GM12878 (cell line): ENCODE data around the gene GNL3.
A peak's percentile ranks its signal among the peaks of the same experiment; 100 is the strongest.

Source experiments
- CEBPB ChIP-seq, 2 experiments: fragments of 150-350 bp in 1 of 2; IDR thresholded peaks; 2 replicates each; pipeline ENCODE4 v1.6.1; 2012 to 2014; ENCODE audit warnings: low read depth in 2 of 2, low read length in 2 of 2, borderline replicate concordance in 1 of 2, inconsistent platforms in 1 of 2
- JUND ChIP-seq: IDR thresholded peaks from 2 replicates; pipeline ENCODE4 v1.6.1; 2012; ENCODE audit warnings: low read depth, mild to moderate bottlenecking, low read length, improper control_type of control experiment, moderate library complexity
- NBN ChIP-seq: fragments of 450-650 bp; IDR thresholded peaks from 2 replicates; pipeline ENCODE4 v1.6.1; 2016
- POLR2A ChIP-seq: IDR thresholded peaks from 2 replicates; pipeline ENCODE4 v1.6.1; 2011; ENCODE audit warnings: low read depth, mild to moderate bottlenecking, low read length
- POLR2AphosphoS5 ChIP-seq: IDR thresholded peaks from 2 replicates; pipeline ENCODE4 v1.6.1; 2011; ENCODE audit warnings: mild to moderate bottlenecking, low read length, inconsistent platforms
- RCOR1 ChIP-seq: conservative IDR thresholded peaks from 2 replicates; pipeline ENCODE4 v1.6.1; 2012; ENCODE audit warnings: low read depth, low read length, improper control_type of control experiment
- SUZ12 ChIP-seq: fragments of 200-600 bp; sonication (generic); IDR thresholded peaks from one replicate; pipeline ENCODE4 v1.6.1; 2018; ENCODE audit warnings: antibody characterized with exemption, mild to moderate bottlenecking; ENCODE audit not compliant: unreplicated experiment
- TCF12 ChIP-seq: IDR thresholded peaks from 2 replicates; pipeline ENCODE4 v1.6.1; 2011; ENCODE audit warnings: low read depth, mild to moderate bottlenecking, low read length
- YY1 ChIP-seq: IDR thresholded peaks from 2 replicates; pipeline ENCODE4 v1.6.1; 2011; ENCODE audit warnings: low read depth, mild to moderate bottlenecking, low read length
- ZNF592 ChIP-seq: fragments of 450-650 bp; IDR thresholded peaks from 2 replicates; pipeline ENCODE4 v1.6.1; 2017; ENCODE audit warnings: mild to moderate bottlenecking, moderate library complexity
- TF ChIP-seq, protein P1 (sequence below), 3 experiments: IDR thresholded peaks in 2 of 3; conservative IDR thresholded peaks in 1 of 3; 2 replicates each; pipeline ENCODE4 v1.5.1; 2011; ENCODE audit warnings: low read depth in 3 of 3, low read length in 3 of 3, mild to moderate bottlenecking in 3 of 3, control low read depth in 2 of 3, moderate library complexity in 2 of 3, inconsistent platforms in 1 of 3, mixed read lengths in 1 of 3; ENCODE audit not compliant: control insufficient read depth in 2 of 3, insufficient read depth in 1 of 3; ENCODE audit errors: extremely low read depth in 1 of 3

- TF ChIP-seq ZNF592, result no peak
- TF ChIP-seq SUZ12, result no peak
- no peak for TF ChIP-seq NBN
- TF ChIP-seq JUND, result no peak
- no peak for TF ChIP-seq POLR2A
- no peak for TF ChIP-seq TCF12
- TF ChIP-seq POLR2AphosphoS5, result no peak
- no peak for TF ChIP-seq RCOR1
- TF ChIP-seq, protein P1, sequence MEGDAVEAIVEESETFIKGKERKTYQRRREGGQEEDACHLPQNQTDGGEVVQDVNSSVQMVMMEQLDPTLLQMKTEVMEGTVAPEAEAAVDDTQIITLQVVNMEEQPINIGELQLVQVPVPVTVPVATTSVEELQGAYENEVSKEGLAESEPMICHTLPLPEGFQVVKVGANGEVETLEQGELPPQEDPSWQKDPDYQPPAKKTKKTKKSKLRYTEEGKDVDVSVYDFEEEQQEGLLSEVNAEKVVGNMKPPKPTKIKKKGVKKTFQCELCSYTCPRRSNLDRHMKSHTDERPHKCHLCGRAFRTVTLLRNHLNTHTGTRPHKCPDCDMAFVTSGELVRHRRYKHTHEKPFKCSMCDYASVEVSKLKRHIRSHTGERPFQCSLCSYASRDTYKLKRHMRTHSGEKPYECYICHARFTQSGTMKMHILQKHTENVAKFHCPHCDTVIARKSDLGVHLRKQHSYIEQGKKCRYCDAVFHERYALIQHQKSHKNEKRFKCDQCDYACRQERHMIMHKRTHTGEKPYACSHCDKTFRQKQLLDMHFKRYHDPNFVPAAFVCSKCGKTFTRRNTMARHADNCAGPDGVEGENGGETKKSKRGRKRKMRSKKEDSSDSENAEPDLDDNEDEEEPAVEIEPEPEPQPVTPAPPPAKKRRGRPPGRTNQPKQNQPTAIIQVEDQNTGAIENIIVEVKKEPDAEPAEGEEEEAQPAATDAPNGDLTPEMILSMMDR (IDR thresholded peaks at IDR 0.05 in 2 of 3, conservative IDR thresholded peaks at IDR 0.05 in 1 of 3; ENCODE audit: control insufficient read depth in 2 of 3, extremely low read depth in 1 of 3, insufficient read depth in 1 of 3, low read depth in 3 of 3, low read length in 3 of 3), result peak; percentile 60 to 80 (median 68); a peak in 5 of 6 replicates
- no peak for TF ChIP-seq YY1
- no peak for TF ChIP-seq CEBPB (IDR thresholded peaks at IDR 0.05; ENCODE audit: borderline replicate concordance in 1 of 2, low read depth in 2 of 2, low read length in 2 of 2)
Observed at GRCh38 chr3:52742418-52743041, 56.7 kb downstream of the GNL3 start.
